ENCODE data around the gene TRABD2B.

Gene TRABD2B

DNA sequence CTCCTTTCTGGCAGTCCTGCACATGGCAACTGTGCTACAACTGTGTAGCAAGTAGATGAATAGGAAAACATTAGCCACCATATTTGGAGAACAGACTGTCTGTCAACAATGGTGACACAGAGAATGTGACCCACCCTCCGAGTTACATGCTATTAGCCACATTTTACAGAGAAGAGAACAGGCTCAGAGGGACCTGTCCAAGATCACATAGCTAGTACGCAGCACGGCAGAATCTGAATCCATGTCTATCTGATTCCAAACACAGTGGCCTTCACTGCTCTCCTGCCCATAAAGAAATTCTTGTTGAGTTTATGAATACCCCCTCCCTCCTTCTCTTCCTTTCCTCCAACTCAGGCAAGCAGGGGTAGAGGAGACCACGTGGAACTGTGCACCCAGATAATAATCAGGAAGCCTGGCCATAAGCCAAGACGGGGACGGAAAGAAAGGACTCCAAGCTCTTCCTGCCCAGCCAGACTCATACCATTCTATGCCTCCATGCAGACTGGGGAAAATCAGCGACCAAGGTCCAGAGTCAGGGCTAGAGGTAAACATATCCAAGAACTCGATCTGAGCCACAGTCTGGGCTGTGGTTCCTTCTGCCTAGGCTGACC is 78.8 kb downstream of the TRABD2B start:
- Histone ChIP-seq H3K4me1 (ENCODE audit: insufficient read depth, poor library complexity, severe bottlenecking) (no peaks in the 10 kb centered on the region), H3K36me3 (ENCODE audit: low read depth) (no peaks in the 10 kb centered on the region), H3K27me3 (ENCODE audit: insufficient read depth, poor library complexity, severe bottlenecking) (no peaks in the 10 kb centered on the region), H3K27ac (ENCODE audit: poor library complexity, severe bottlenecking) (no peak overlapping the region), H3K4me3 (ENCODE audit: severe bottlenecking) (no peak overlapping the region), H3K9me3 (ENCODE audit: severe bottlenecking) (no peaks in the 10 kb centered on the region)
- TF ChIP-seq, protein P1, sequence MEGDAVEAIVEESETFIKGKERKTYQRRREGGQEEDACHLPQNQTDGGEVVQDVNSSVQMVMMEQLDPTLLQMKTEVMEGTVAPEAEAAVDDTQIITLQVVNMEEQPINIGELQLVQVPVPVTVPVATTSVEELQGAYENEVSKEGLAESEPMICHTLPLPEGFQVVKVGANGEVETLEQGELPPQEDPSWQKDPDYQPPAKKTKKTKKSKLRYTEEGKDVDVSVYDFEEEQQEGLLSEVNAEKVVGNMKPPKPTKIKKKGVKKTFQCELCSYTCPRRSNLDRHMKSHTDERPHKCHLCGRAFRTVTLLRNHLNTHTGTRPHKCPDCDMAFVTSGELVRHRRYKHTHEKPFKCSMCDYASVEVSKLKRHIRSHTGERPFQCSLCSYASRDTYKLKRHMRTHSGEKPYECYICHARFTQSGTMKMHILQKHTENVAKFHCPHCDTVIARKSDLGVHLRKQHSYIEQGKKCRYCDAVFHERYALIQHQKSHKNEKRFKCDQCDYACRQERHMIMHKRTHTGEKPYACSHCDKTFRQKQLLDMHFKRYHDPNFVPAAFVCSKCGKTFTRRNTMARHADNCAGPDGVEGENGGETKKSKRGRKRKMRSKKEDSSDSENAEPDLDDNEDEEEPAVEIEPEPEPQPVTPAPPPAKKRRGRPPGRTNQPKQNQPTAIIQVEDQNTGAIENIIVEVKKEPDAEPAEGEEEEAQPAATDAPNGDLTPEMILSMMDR (IDR thresholded peaks at IDR 0.05; ENCODE audit: poor library complexity, severe bottlenecking) = no peak
- ATAC-seq (ENCODE audit: low read depth) = no peak
- DNase-seq (ENCODE audit: low spot score) = no peak

DNA sequence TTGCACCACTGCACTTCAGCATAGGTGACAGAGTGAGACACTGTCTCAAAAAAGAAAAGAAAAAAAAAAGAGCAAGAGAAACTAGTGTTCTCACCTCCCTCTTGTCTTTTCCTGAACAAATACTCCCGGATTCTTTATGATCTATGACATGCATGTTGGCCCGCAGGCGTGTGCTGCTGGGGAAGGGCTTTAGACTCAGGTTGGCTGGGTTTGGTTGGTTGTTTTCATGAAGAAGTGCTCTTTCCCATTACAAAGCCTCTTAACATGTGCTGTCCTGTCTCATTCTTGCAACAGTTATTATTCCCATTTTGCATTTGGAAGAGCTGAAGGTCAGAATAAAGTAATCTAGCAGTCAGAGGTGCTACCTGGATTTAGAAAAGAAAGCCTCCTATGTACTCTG is 79.5 kb downstream of the TRABD2B start:
- no peak for ATAC-seq (ENCODE audit: low read depth)
- TF ChIP-seq, protein P1 (IDR thresholded peaks at IDR 0.05; ENCODE audit: poor library complexity, severe bottlenecking) = no peak
- H3K4me3 ChIP-seq (ENCODE audit: severe bottlenecking) = no peak overlapping the region

DNA sequence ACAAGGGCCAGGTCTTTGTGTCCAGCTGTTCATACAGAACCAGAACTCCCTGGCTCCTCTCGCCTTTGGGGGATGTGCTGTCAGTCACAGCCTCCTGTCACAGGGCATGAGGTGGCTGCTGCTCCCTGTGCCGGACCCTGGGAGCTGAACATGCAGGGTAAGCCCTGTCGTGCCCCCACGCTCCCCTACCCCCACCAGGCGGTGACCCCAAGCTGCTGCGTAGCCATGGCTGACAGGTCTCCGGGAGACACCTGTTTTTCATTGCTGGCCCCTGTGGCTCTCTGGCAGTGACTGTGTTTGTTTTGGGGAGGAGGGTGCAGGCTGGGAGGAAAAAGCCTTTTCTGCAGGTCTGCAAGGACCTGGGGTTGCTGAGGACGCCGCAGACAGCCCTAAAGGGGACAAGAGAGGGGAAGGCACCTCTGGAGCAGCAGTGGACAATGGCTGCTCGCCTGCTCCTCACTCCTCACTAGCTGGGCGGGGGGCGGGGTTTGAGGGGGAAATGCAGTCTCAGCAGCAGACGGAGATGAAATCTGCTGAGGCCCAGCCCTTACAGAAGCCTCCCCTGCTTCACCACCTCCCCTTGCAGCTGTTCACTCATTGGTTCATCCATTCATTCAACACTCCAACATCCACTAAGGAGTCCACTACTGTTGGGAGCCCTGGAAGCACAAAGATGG is 81.4 kb downstream of the TRABD2B start:
- Histone ChIP-seq H3K4me1 (ENCODE audit: insufficient read depth, poor library complexity, severe bottlenecking) (no peaks in the 10 kb centered on the region), H3K36me3 (ENCODE audit: low read depth) (no peaks in the 10 kb centered on the region), H3K9me3 (ENCODE audit: severe bottlenecking) (no peaks in the 10 kb centered on the region), H3K4me3 (ENCODE audit: severe bottlenecking) (no peak overlapping the region), H3K27ac (ENCODE audit: poor library complexity, severe bottlenecking) (no peak overlapping the region), H3K27me3 (ENCODE audit: insufficient read depth, poor library complexity, severe bottlenecking) (no peaks in the 10 kb centered on the region)
- TF ChIP-seq, protein P1 (IDR thresholded peaks at IDR 0.05; ENCODE audit: poor library complexity, severe bottlenecking) = no peak
- no peak for DNase-seq (ENCODE audit: low spot score)
- no peak for ATAC-seq (ENCODE audit: low read depth)

More for the DNA sequence above, 79.5 kb downstream of the TRABD2B start:
- H3K27me3 ChIP-seq (ENCODE audit: insufficient read depth, poor library complexity, severe bottlenecking) = no peaks in the 10 kb centered on the region
- no peak overlapping the region for H3K27ac ChIP-seq (ENCODE audit: poor library complexity, severe bottlenecking)
- H3K9me3 ChIP-seq (ENCODE audit: severe bottlenecking) = no peaks in the 10 kb centered on the region
- DNase-seq (ENCODE audit: low spot score) = no peak
- H3K36me3 ChIP-seq (ENCODE audit: low read depth) = no peaks in the 10 kb centered on the region
- no peaks in the 10 kb centered on the region for H3K4me1 ChIP-seq (ENCODE audit: insufficient read depth, poor library complexity, severe bottlenecking)

DNA sequence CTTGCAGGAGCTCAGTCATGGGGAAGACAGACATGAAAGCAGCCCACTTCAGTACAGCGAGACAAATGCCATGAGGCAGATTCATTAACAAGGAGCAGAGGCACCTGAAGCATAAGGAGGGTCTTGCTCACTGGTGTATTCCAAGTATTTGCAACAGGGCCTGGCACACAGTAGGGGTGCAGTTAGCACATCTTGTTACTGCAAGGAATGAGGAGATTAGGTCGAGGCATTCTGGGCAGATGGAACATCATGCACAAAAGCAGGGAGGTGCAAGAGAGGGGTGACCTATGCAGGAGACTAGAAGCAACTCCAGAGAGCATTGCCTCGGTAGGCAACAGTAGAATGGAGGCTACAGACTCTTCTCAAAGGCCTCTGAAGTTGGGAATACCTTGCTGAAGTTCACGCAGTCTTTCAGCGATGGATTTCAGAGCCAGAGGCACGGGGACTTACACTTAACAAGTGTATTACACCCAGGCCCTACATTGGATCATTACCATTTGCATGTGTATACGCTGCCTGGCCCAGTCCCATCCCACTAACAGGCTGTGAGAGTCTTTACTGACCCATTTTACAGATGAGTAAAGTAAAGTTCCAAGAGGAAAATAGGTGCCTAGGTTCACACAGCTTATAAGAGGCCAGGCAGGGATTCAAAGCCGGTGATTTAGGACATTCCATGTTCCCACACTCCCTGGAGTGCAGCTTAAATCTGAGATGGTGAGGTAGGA is 82.1 kb downstream of the TRABD2B start:
- H3K27me3 ChIP-seq (ENCODE audit: insufficient read depth, poor library complexity, severe bottlenecking) = no peaks in the 10 kb centered on the region
- no peak overlapping the region for H3K4me3 ChIP-seq (ENCODE audit: severe bottlenecking)
- no peaks in the 10 kb centered on the region for H3K9me3 ChIP-seq (ENCODE audit: severe bottlenecking)
- DNase-seq (ENCODE audit: low spot score) (no peak), ATAC-seq (ENCODE audit: low read depth) (no peak)
- H3K36me3 ChIP-seq (ENCODE audit: low read depth) = no peaks in the 10 kb centered on the region
- H3K27ac ChIP-seq (ENCODE audit: poor library complexity, severe bottlenecking) = no peak overlapping the region
- TF ChIP-seq, protein P1 (IDR thresholded peaks at IDR 0.05; ENCODE audit: poor library complexity, severe bottlenecking) = no peak
- no peaks in the 10 kb centered on the region for H3K4me1 ChIP-seq (ENCODE audit: insufficient read depth, poor library complexity, severe bottlenecking)

Data from RWPE2 (cell line).